Breast epithelium (tissue), 4 donors: Measurements from ENCODE around the gene SLC28A2. TPM values are rescaled to one million over a fixed set of nuclear protein-coding genes. Genes with fewer than 3 reads are reported as not detected.

Experiments used
- DNase-seq, 2 donors: peaks; one replicate each; pipeline ENCODE4 v3.0.0-alpha.2; 2019; ENCODE audit warnings: low spot score in 2 of 2
- H3K27ac ChIP-seq, 2 donors: fragments of 200-600 bp; sonication (generic) in 1 of 2; one replicate each; pipeline ENCODE4 v1.5.1; 2016 to 2019; ENCODE audit warnings: mild to moderate bottlenecking in 1 of 2
- H3K27me3 ChIP-seq, 2 donors: fragments of 200-600 bp; sonication (generic) in 1 of 2; one replicate each; pipeline versions ENCODE4 v1.5.1 to v1.6.0; 2017 to 2019; ENCODE audit warnings: control low read depth in 1 of 2, mild to moderate bottlenecking in 1 of 2
- H3K36me3 ChIP-seq: fragments of 200-600 bp; one replicate; pipeline ENCODE4 v1.5.1; 2019
- H3K4me1 ChIP-seq, 2 donors: fragments of 200-600 bp; sonication (generic); one replicate each; pipeline ENCODE4 v1.5.1; 2016 to 2019; ENCODE audit warnings: control low read depth in 1 of 2
- H3K4me3 ChIP-seq, 3 donors: fragments of 200-600 bp; sonication (generic); 1 replicate in 2 of 3; 2 replicates in 1 of 3; pipeline ENCODE4 v1.5.1; 2016 to 2019; ENCODE audit warnings: mild to moderate bottlenecking in 3 of 3, moderate library complexity in 2 of 3
- H3K9me3 ChIP-seq, 2 donors: fragments of 200-600 bp; sonication (generic) in 1 of 2; one replicate each; pipeline ENCODE4 v1.5.1; 2016 to 2019; ENCODE audit warnings: control low read depth in 1 of 2
- POLR2A ChIP-seq: fragments of 450-650 bp; IDR thresholded peaks from one replicate; pipeline ENCODE4 v1.6.1; 2016; ENCODE audit warnings: antibody characterized with exemption, mild to moderate bottlenecking, moderate library complexity
- POLR2AphosphoS5 ChIP-seq, 3 donors: sonication (generic); formaldehyde crosslinking; IDR thresholded peaks; one replicate each; pipeline ENCODE4 v1.6.1; 2017; ENCODE audit warnings: antibody characterized with exemption in 3 of 3
- intact Hi-C: fragments of 100-400 bp; cut with DNase I; formaldehyde crosslinking; loops from one replicate; pipeline ENCODE4 v1.15.1; 2023; ENCODE audit warnings: low total_unique reads
- total RNA-seq, 3 donors: library from RNA; depleted of rRNA; stranded (reverse); fragments of >200 nt; gene quantifications; one replicate each; pipeline ENCODE4 v1.1.0, GENCODE V29; 2016
- TF ChIP-seq, protein P1 (sequence below), 3 donors: fragments of 450-650 bp; IDR thresholded peaks; one replicate each; pipeline ENCODE4 v1.5.1; 2016 to 2017; ENCODE audit warnings: antibody characterized with exemption in 3 of 3, mild to moderate bottlenecking in 3 of 3, moderate library complexity in 3 of 3

Gene SLC28A2
- total RNA-seq, 3 donors from 2014 or later, result not detected

DNA sequence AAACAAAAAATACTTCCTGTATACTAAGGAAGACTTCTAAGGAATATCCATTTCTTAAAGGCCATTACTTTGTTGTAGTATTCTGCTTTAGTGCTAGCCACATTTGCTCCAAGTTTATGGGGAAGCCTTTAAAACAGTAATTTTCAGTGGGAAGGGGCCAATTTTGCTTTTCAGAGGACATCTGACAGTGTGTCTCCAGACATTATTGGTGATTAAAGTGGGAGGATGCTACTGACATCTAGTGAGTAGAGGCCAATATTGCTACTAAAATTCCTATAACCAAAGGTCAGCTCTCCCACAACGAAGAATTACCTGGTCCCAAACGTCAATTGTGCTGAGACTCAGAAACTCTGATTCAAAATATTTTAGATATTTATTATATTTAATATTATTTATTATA lies 24.8 kb downstream of the SLC28A2 start:
- H3K36me3 ChIP-seq, result no peaks in the 10 kb centered on the region
- H3K4me3 ChIP-seq, result no peak overlapping the region
- no peaks in the 10 kb centered on the region for H3K27me3 ChIP-seq
- intact Hi-C loops, result no loop called here
- TF ChIP-seq POLR2A, result no peak
- no peak for TF ChIP-seq POLR2AphosphoS5 (IDR thresholded peaks at IDR 0.05)
- TF ChIP-seq, protein P1, sequence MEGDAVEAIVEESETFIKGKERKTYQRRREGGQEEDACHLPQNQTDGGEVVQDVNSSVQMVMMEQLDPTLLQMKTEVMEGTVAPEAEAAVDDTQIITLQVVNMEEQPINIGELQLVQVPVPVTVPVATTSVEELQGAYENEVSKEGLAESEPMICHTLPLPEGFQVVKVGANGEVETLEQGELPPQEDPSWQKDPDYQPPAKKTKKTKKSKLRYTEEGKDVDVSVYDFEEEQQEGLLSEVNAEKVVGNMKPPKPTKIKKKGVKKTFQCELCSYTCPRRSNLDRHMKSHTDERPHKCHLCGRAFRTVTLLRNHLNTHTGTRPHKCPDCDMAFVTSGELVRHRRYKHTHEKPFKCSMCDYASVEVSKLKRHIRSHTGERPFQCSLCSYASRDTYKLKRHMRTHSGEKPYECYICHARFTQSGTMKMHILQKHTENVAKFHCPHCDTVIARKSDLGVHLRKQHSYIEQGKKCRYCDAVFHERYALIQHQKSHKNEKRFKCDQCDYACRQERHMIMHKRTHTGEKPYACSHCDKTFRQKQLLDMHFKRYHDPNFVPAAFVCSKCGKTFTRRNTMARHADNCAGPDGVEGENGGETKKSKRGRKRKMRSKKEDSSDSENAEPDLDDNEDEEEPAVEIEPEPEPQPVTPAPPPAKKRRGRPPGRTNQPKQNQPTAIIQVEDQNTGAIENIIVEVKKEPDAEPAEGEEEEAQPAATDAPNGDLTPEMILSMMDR (IDR thresholded peaks at IDR 0.05), result peak in 2 of 3 donors; percentile 29 to 41
- H3K9me3 ChIP-seq, result no peaks in the 10 kb centered on the region
- H3K4me1 ChIP-seq, result peaks cover 0 to 5% of the 10 kb centered on the region in 2 donors
- H3K27ac ChIP-seq, result no peak overlapping the region
- no peak for DNase-seq

DNA sequence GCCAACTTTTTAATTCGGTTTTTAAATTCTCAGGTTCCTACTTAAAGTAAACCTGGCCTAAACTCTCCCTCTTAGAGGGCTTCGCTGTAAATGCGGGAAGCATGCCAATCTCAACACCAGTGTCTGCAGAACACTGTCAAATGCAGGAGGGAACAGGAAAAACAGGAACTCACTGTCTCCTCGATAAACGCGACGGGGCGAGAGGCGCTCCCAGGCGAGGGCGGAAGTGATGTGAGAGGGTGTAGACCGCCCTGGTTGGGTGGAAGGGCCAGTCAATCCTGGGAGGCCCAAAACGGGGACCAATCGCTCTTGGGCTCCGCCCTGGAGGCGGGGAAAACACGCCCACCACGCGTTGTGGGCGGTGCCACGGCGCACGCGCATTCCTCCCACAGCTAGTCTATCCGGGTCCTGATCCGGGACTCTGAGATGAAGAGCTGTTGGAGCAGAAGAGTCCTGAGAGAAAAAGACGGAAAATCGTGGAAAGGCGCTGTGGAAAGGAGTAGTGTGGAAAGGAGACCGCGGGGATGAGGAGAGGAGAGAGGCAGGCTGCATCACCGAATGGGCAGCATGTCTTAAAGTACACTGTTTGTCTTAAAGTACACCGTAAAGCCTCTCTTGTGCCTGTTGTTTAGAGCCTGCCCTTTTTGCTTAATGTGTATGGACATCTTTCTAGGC lies 27.1 kb downstream of the SLC28A2 start:
- peak; percentile 99 for DNase-seq
- H3K4me1 ChIP-seq, result peaks cover 0 to 5% of the 10 kb centered on the region in 2 donors
- TF ChIP-seq POLR2AphosphoS5 (IDR thresholded peaks at IDR 0.05), result peak; percentile 84 to 96 (median 91)
- TF ChIP-seq POLR2A, result peak; percentile 75
- TF ChIP-seq, protein P1 (IDR thresholded peaks at IDR 0.05), result no peak
- no peaks in the 10 kb centered on the region for H3K36me3 ChIP-seq
- no peaks in the 10 kb centered on the region for H3K9me3 ChIP-seq
- no peaks in the 10 kb centered on the region for H3K27me3 ChIP-seq
- H3K27ac ChIP-seq, result peak overlapping the region; percentile 88 to 95
- H3K4me3 ChIP-seq, result peak overlapping the region; percentile 55 to 88 (median 68)
- intact Hi-C loops, result no loop called here

DNA sequence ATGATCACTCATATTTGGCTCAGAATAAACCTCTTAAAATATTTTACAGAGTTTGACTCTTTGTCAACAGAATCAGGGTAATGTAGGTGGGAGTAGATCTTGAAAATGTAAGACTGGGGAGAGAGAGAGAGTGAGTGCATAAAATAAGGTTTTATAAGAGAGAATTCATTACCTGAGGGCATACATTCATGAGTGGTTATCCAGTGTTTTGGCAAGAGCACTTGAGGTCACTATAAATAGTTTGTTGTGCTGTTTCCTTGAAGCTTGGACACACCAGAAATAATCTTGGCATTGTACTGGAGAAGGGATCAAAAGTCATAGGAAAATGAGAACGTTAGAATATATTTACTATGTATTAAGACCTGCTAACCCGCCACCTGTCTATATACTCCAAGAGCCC lies 33.4 kb downstream of the SLC28A2 start:
- DNase-seq, result no peak
- H3K27ac ChIP-seq, result no peak overlapping the region
- intact Hi-C loops, result no loop called here
- H3K36me3 ChIP-seq, result no peaks in the 10 kb centered on the region
- no peaks in the 10 kb centered on the region for H3K4me1 ChIP-seq
- no peaks in the 10 kb centered on the region for H3K9me3 ChIP-seq
- H3K27me3 ChIP-seq, result no peaks in the 10 kb centered on the region
- TF ChIP-seq POLR2AphosphoS5 (IDR thresholded peaks at IDR 0.05) (no peak), POLR2A (no peak)
- TF ChIP-seq, protein P1 (IDR thresholded peaks at IDR 0.05), result no peak
- no peak overlapping the region for H3K4me3 ChIP-seq

DNA sequence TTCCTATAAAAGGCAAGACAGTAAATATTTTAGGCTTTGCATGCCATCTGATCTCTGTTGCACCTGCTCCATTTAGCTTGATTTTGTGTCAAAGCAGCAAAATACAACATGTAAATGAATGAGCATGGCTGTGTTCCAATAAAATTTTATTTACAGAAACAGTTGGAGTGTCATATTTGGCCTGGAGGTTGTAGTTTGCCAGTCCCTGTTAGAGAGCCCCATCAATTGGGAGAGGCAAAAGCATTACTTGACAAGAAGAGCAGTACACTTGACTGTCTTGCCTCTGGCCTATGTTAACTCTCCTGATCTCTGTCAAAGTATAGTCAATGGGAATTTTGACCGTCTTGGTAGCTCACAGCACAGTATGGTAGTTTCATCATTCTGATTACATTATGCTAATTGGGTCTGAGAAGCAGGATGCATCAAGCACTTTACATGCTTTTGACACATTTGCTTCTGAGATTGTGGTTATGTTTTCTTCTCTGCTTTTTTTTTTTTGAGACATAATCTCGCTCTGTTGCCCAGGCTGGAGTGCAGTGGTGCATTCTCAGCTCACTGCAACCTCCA lies 35.4 kb downstream of the SLC28A2 start:
- intact Hi-C loops, result no loop called here
- H3K36me3 ChIP-seq, result no peaks in the 10 kb centered on the region
- TF ChIP-seq POLR2A, result no peak
- TF ChIP-seq, protein P1 (IDR thresholded peaks at IDR 0.05), result no peak
- no peak for TF ChIP-seq POLR2AphosphoS5 (IDR thresholded peaks at IDR 0.05)

DNA sequence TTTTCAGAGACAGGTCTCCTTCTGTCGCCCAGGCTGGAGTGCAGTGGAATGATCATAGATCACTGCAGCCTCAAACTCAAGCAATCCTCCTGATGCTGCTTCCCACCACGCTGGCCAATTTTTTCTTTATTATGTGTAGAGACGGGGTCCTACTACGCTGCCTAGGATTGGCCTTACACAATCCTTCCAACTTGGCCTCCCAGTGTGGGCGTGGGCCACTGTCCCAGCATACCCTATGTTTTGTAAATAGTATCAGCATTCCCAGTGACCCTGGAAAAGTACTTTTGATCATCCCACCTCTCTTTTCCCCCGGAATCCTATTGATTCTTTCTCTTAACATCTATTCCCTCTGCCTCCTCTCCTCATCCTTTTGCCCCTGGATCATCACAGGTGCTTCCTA lies 36.9 kb downstream of the SLC28A2 start:
- Histone ChIP-seq H3K27ac (no peak overlapping the region), H3K27me3 (no peaks in the 10 kb centered on the region), H3K9me3 (no peaks in the 10 kb centered on the region), H3K4me3 (no peak overlapping the region), H3K4me1 (no peaks in the 10 kb centered on the region), H3K36me3 (no peaks in the 10 kb centered on the region)
- intact Hi-C loops, result no loop called here
- no peak for DNase-seq
- TF ChIP-seq, protein P1 (IDR thresholded peaks at IDR 0.05), result no peak
- TF ChIP-seq POLR2A (no peak), POLR2AphosphoS5 (IDR thresholded peaks at IDR 0.05) (no peak)

More for the DNA sequence above, 35.4 kb downstream of the SLC28A2 start:
- Histone ChIP-seq H3K27ac (no peak overlapping the region), H3K9me3 (no peaks in the 10 kb centered on the region), H3K4me3 (no peak overlapping the region), H3K4me1 (no peaks in the 10 kb centered on the region), H3K27me3 (no peaks in the 10 kb centered on the region)
- DNase-seq, result no peak
